COLO668 (cell line): ENCODE data around the gene UPK3BL1.
"Not testable (repeated sequence)": the region's sequence is repeated elsewhere in the genome, so short reads cannot be mapped to it uniquely, and the experiment has no call there.

Experiments used
- DNase-seq: peaks from one replicate; lab custom pipeline; 2025; ENCODE audit not compliant: unreplicated experiment; lab: John Stamatoyannopoulos, UW

Gene UPK3BL1, protein sequence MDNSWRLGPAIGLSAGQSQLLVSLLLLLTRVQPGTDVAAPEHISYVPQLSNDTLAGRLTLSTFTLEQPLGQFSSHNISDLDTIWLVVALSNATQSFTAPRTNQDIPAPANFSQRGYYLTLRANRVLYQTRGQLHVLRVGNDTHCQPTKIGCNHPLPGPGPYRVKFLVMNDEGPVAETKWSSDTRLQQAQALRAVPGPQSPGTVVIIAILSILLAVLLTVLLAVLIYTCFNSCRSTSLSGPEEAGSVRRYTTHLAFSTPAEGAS

GRCh38 chr7:102642691-102643090 lies at the start of gene UPK3BL1:
TSS of gene UPK3BL1 (minus strand) at chr7:102642791. CDS start at chr7:102642741, 50 bp downstream.
- DNase-seq: not testable (repeated sequence)

- not testable (repeated sequence) for DNase-seq
Observed at GRCh38 chr7:102690602-102691001, 48.0 kb upstream of the UPK3BL1 start.

GRCh38 chr7:102689436-102690282 lies 47.1 kb upstream of the UPK3BL1 start:
- DNase-seq: not testable (repeated sequence)

GRCh38 chr7:102688299-102689036 lies 45.9 kb upstream of the UPK3BL1 start:
- not testable (repeated sequence) for DNase-seq

DNA sequence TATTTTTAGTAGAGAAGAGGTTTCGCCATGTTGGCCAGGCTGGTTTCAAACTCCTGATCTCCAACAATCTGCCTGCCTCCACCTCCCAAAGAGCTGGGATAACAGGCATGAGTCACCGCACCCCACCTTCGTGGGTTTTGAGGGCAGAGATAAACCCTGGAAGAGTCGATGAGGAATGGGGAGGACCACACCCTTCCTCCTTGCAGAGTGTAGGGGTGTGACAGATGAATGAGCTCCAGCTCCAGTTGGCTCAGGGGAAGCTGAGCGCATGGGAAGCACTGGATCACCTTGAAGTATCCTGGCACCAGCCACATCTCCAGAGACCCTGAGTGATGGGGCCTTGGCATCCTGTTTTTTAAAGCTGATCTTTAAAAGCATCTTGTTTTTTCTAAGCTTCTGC lies 40.0 kb upstream of the UPK3BL1 start:
- DNase-seq: not testable (repeated sequence)

DNA sequence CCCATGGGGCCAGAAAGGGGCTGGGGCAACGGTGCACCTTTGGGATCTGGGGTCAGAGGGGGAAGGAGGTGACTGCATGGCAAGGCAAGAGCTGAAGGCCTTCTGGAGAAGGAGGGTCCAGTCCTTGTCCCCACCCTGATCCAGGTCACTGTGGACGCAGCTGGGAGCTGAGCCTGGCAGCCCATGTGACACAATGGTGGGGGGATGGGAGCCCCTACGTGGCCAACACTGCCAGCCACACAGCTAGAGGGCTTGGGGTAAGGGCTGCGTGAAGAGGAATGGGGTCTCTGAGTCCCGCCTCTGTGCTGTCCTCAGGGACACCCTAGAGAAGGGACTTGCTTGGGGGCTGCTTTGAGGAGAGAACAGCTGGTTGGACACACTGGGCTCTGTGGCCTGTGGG lies 38.2 kb upstream of the UPK3BL1 start:
- DNase-seq: not testable (repeated sequence)

DNA sequence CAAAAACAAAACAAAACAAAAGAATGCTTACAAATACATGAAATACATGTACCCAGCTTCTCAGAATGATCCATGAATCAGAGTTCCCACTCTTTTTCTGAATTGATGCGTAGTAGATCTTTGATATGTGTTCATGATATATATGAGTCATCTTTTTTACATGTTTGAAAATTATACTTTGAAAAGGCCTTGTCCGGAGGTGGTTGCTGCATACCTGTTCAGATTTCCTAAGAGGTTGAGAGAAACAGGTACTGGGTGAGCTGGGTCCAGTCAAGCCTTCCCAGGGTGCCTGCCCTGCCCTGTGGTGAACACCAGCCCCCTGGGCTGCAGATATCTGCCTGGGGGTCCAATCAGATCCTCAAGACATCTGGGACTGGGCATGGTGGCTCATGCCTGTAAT lies 33.0 kb upstream of the UPK3BL1 start:
- DNase-seq: not testable (repeated sequence)

GRCh38 chr7:102673447-102674067 lies 31.0 kb upstream of the UPK3BL1 start:
- not testable (repeated sequence) for DNase-seq

- DNase-seq: not testable (repeated sequence)
Observed at GRCh38 chr7:102671956-102672307, 29.3 kb upstream of the UPK3BL1 start.

- not testable (repeated sequence) for DNase-seq
Observed at GRCh38 chr7:102671166-102671955, 28.8 kb upstream of the UPK3BL1 start, which contains the start of gene POLR2J2. TSS of gene POLR2J2 (minus strand) at chr7:102671663. CDS start at chr7:102671601, 62 bp downstream.

DNA sequence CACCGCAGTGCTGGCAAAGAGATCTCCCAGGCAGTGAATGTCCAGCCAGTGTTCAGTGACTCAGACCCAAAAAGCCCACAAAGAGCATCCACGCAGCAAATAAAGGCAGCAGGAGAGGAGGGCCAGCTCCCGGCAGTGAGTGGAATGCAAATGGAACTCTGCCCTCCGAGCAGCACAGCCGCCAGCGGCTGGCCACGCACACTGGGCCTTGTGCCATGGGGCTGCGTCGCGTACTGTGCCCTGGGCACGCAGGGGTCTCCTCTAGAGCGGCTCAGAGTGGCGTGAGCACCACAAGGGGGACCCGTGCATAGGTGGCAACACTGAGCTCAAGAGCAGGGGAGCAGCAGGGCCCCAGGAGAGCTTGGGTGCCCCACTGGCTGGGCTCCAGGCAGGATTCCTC lies 24.9 kb upstream of the UPK3BL1 start:
- not testable (repeated sequence) for DNase-seq

- DNase-seq: not testable (repeated sequence)
Observed at GRCh38 chr7:102666850-102667249, 24.3 kb upstream of the UPK3BL1 start.

GRCh38 chr7:102664765-102665164 lies 22.2 kb upstream of the UPK3BL1 start:
- not testable (repeated sequence) for DNase-seq

- DNase-seq: not testable (repeated sequence)
Observed at GRCh38 chr7:102649924-102650323, 7.3 kb upstream of the UPK3BL1 start, which contains the start of gene SPDYE2B. TSS of gene SPDYE2B (plus strand) at chr7:102650319. CDS start at chr7:102652349, 2,030 bp downstream.

- DNase-seq: not testable (repeated sequence)
Observed at GRCh38 chr7:102647813-102648212, 5.2 kb upstream of the UPK3BL1 start.

GRCh38 chr7:102643404-102643803 lies 813 bp upstream of the UPK3BL1 start:
- DNase-seq: not testable (repeated sequence)

GRCh38 chr7:102638848-102639247 lies 3.7 kb downstream of the UPK3BL1 start:
- DNase-seq: not testable (repeated sequence)

DNA sequence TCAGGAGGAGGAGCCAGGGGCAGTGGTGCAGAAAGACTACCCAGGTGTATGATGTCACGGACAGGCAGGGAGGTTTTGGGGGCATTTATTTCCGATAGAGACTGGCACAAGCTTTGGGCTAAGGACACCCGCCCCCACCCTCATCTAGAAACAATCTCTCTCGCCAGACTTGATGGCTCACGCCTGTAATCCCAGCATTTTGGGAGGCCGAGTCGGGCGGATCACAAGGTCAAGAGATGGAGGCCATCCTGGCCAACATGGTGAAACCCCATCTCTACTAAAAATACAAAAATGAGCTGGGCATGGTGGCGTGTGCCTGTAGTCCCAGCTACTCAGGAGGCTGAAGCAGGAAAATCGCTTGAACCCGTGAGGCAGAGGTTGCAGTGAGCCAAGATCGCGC lies 5.6 kb downstream of the UPK3BL1 start:
- DNase-seq: not testable (repeated sequence)

GRCh38 chr7:102635354-102635753 lies 7.2 kb downstream of the UPK3BL1 start:
- not testable (repeated sequence) for DNase-seq

- not testable (repeated sequence) for DNase-seq
Observed at GRCh38 chr7:102634299-102634698, 8.3 kb downstream of the UPK3BL1 start.
